ENCODE measurements around the gene MEIS3.

- no peak for TF ChIP-seq NFIC (IDR thresholded peaks at IDR 0.05; ENCODE audit: borderline replicate concordance)
- TF ChIP-seq, protein P1, sequence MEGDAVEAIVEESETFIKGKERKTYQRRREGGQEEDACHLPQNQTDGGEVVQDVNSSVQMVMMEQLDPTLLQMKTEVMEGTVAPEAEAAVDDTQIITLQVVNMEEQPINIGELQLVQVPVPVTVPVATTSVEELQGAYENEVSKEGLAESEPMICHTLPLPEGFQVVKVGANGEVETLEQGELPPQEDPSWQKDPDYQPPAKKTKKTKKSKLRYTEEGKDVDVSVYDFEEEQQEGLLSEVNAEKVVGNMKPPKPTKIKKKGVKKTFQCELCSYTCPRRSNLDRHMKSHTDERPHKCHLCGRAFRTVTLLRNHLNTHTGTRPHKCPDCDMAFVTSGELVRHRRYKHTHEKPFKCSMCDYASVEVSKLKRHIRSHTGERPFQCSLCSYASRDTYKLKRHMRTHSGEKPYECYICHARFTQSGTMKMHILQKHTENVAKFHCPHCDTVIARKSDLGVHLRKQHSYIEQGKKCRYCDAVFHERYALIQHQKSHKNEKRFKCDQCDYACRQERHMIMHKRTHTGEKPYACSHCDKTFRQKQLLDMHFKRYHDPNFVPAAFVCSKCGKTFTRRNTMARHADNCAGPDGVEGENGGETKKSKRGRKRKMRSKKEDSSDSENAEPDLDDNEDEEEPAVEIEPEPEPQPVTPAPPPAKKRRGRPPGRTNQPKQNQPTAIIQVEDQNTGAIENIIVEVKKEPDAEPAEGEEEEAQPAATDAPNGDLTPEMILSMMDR (IDR thresholded peaks at IDR 0.05), result no peak
- no peak for TF ChIP-seq MXI1 (IDR thresholded peaks at IDR 0.05; ENCODE audit: low read depth, low read length)
- no peak for TF ChIP-seq POLR2AphosphoS5 (IDR thresholded peaks at IDR 0.05; ENCODE audit: low read depth, low read length)
- TF ChIP-seq SIN3A (IDR thresholded peaks at IDR 0.05; ENCODE audit: borderline replicate concordance, low read depth, low read length), result no peak
- TF ChIP-seq EZH2phosphoT487 (IDR thresholded peaks at IDR 0.05; ENCODE audit: borderline replicate concordance, low read depth), result no peak
- TF ChIP-seq RCOR1 (IDR thresholded peaks at IDR 0.05; ENCODE audit: low read length), result no peak
- TF ChIP-seq, protein P2, sequence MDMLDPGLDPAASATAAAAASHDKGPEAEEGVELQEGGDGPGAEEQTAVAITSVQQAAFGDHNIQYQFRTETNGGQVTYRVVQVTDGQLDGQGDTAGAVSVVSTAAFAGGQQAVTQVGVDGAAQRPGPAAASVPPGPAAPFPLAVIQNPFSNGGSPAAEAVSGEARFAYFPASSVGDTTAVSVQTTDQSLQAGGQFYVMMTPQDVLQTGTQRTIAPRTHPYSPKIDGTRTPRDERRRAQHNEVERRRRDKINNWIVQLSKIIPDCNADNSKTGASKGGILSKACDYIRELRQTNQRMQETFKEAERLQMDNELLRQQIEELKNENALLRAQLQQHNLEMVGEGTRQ (IDR thresholded peaks at IDR 0.05; ENCODE audit: borderline replicate concordance, low read depth, low read length), result no peak
- no peak for TF ChIP-seq RXRA (IDR thresholded peaks at IDR 0.05; ENCODE audit: borderline replicate concordance, low read depth)
Observed at GRCh38 chr19:47423203-47423882, 4.0 kb upstream of the MEIS3 start.

All from SK-N-SH (cell line).